ENCODE measurements around the gene SEC61A2. TPM values are rescaled to one million over a fixed set of nuclear protein-coding genes. Genes with fewer than 3 reads are reported as not detected.

Gene SEC61A2
- total and polyA plus RNA-seq, 2 of the 4 experiments (the other 2 are of a cell fraction) = 6.8 to 10.3 TPM

DNA sequence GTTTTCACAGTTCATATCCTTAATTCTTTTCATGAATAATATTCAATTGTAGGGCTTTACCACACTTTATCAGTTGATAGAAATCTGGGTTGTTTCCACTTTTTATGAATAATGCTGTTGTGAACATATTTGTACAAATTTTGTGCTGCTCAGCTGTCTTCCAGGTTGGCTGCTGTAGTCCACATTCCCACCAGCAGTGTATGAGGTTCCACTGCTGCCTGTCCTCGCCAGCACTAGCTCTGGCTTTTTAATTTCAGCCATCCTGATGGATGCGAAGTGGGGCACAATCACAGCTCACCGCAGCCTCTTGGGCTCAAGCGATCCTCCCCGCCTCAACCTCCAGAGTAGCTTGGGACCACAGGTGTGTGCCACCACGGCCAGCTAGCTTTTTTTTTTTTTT lies 33.5 kb downstream of the SEC61A2 start:
- Histone ChIP-seq H3K4me3 (ENCODE audit: insufficient read depth, low read depth, low read length) (no peak overlapping the region), H3K79me1 (ENCODE audit: low read depth in 1 of 2, low read length in 2 of 2) (peaks cover 0 to 7% of the 10 kb centered on the region in 2 experiments; a peak in 1 of 4 replicates), H3K9me3 (ENCODE audit: control insufficient read depth, insufficient read depth, low read length) (no peaks in the 10 kb centered on the region), H2AFZ (replicated peaks; ENCODE audit: low read length, poor library complexity) (no peak overlapping the region), H2BK5ac (ENCODE audit: low read depth, low read length, poor library complexity, severe bottlenecking) (no peak overlapping the region), H3K56ac (ENCODE audit: extremely low read depth, insufficient read depth, low read length) (no peak overlapping the region), H3K27ac (ENCODE audit: insufficient read depth, low read length) (no peak overlapping the region), H2BK120ac (ENCODE audit: low read depth, low read length) (no peak overlapping the region), H3K18ac (ENCODE audit: low read depth, low read length) (no peak overlapping the region), H2BK20ac (ENCODE audit: low read depth, low read length) (no peak overlapping the region), H3K4me2 (ENCODE audit: low read depth, low read length) (no peak overlapping the region), H3K9ac (ENCODE audit: low read depth, low read length) (no peak overlapping the region), H2AK9ac (replicated peaks; ENCODE audit: low read depth, low read length, poor library complexity) (no peak overlapping the region), H3K9me1 (ENCODE audit: insufficient read depth, low read length) (peaks cover 3% of the 10 kb centered on the region; the same call in 1 of the 2 replicates), H3K4me1 (ENCODE audit: control insufficient read depth, insufficient read depth, low read length) (no peaks in the 10 kb centered on the region), H3K4ac (ENCODE audit: low read depth, low read length) (no peak overlapping the region), H4K8ac (ENCODE audit: low read depth in 2 of 2, low read length in 2 of 2) (no peak overlapping the region), H4K91ac (ENCODE audit: insufficient read depth, low read depth, low read length) (no peak overlapping the region), H4K20me1 (ENCODE audit: insufficient read depth, low read length) (no peaks in the 10 kb centered on the region), H3K23ac (ENCODE audit: low read depth, low read length) (no peak overlapping the region), H2BK15ac (ENCODE audit: low read depth, low read length) (no peak overlapping the region), H3K14ac (replicated peaks; ENCODE audit: low read depth, low read length) (no peak overlapping the region), H3K36me3 (ENCODE audit: control insufficient read depth, insufficient read depth, low read length) (peaks cover 52% of the 10 kb centered on the region), H3K27me3 (ENCODE audit: control insufficient read depth, insufficient read depth, low read length) (no peaks in the 10 kb centered on the region), H4K5ac (ENCODE audit: low read depth, low read length) (no peak overlapping the region), H2AK5ac (ENCODE audit: low read depth, low read length) (no peak overlapping the region)
- ATAC-seq (ENCODE audit: low read depth) = no peak
- in situ Hi-C loops (cut with MboI; ENCODE audit: low sequenced_read_pairs) = no loop called here
- CTCF ChIA-PET = interaction anchor here (0.6 kb wide), 2 partner anchors 720 to 999 kb away, joined by 3 read pairs; no protein-coding TSS in a partner anchor
- POLR2A ChIA-PET (ENCODE audit: unreplicated experiment) = no interaction called here
- BruUV-seq (replicated peaks) = no TSS peak
- DNase-seq = no peak
- dilution Hi-C loops (cut with HindIII; ENCODE audit: low sequenced_read_pairs, unreplicated experiment) = no loop called here
- TF ChIP-seq BHLHE40 (IDR thresholded peaks at IDR 0.05; ENCODE audit: low read depth, low read length) (no peak), FOS (IDR thresholded peaks at IDR 0.05; ENCODE audit: low read depth, low read length) (no peak), CTCF (conservative IDR thresholded peaks at IDR 0.05; ENCODE audit: low read depth, low read length) (no peak), CEBPB (IDR thresholded peaks at IDR 0.05; ENCODE audit: low read depth, low read length) (no peak)
- intact Hi-C loops (cut with micrococcal nuclease) = no loop called here
- 100% methylated on average over 1 of the region's 6 CpGs; no CpG with 5 or more reads in 1 of the 2 experiments for WGBS, 2 experiments (ENCODE audit: extremely low coverage in 2 of 2, insufficient read length in 1 of 2)
